NCI-H460 (cell line): Measurements from ENCODE around the gene NOTO. TPM values are rescaled to one million over a fixed set of nuclear protein-coding genes. Genes with fewer than 3 reads are reported as not detected.
"Not testable (repeated sequence)": the region's sequence is repeated elsewhere in the genome, so short reads cannot be mapped to it uniquely, and the experiment has no call there.

Experiments used
- DNase-seq: peaks from one replicate; pipeline ENCODE4 v3.0.0-alpha.2; 2016; ENCODE audit warnings: low read depth; ENCODE audit errors: extremely low read depth
- polyA plus RNA-seq: library from polyadenylated mRNA; depleted of rRNA; stranded (reverse); fragments of >200 nt; gene quantifications from 2 replicates; pipeline ENCODE4 v1.2.3, GENCODE V29; 2014; cell fraction: nucleus; rRNA removed
- total RNA-seq: library from RNA; depleted of rRNA; stranded (reverse); fragments of >200 nt; shearing (Covaris generic); gene quantifications from 2 replicates; pipeline ENCODE4 v1.2.3, GENCODE V29; 2014; rRNA removed

NOTO gene
- total RNA-seq = not detected in 2 replicates
- not detected in 2 replicates for polyA plus RNA-seq

- DNase-seq = no peak
Measured at GRCh38 chr2:73202156-73203054, at the start of gene NOTO. Gene NOTO (plus strand): TSS chr2:73202574. CDS start chr2:73202667, 93 bp downstream.

GRCh38 chr2:73156539-73157124 is 45.7 kb upstream of the NOTO start:
- DNase-seq = no peak

- no peak for DNase-seq
Measured at GRCh38 chr2:73162856-73163391, 39.5 kb upstream of the NOTO start.

- DNase-seq = peak; percentile 67
Measured at GRCh38 chr2:73163483-73164367, 38.6 kb upstream of the NOTO start.

- DNase-seq = not testable (repeated sequence)
Measured at GRCh38 chr2:73165978-73166377, 36.4 kb upstream of the NOTO start.

GRCh38 chr2:73166813-73167212 is 35.6 kb upstream of the NOTO start:
- DNase-seq = not testable (repeated sequence)

- DNase-seq = not testable (repeated sequence)
Measured at GRCh38 chr2:73168348-73168747, 34.0 kb upstream of the NOTO start.

- not testable (repeated sequence) for DNase-seq
Measured at GRCh38 chr2:73170341-73170740, 32.0 kb upstream of the NOTO start.

GRCh38 chr2:73172963-73173362 is 29.4 kb upstream of the NOTO start:
- DNase-seq = no peak

GRCh38 chr2:73173781-73174180 is 28.6 kb upstream of the NOTO start:
- DNase-seq = no peak

GRCh38 chr2:73174244-73174643 is 28.1 kb upstream of the NOTO start:
- no peak for DNase-seq

GRCh38 chr2:73174941-73175662 is 27.3 kb upstream of the NOTO start:
- no peak for DNase-seq

- DNase-seq = no peak
Measured at GRCh38 chr2:73175663-73176204, 26.6 kb upstream of the NOTO start.

GRCh38 chr2:73176205-73176880 is 26.0 kb upstream of the NOTO start:
- no peak for DNase-seq

GRCh38 chr2:73176881-73177644 is 25.3 kb upstream of the NOTO start:
- DNase-seq = peak; percentile 80

GRCh38 chr2:73177645-73178255 is 24.6 kb upstream of the NOTO start:
- DNase-seq = no peak

- DNase-seq = no peak
Measured at GRCh38 chr2:73185965-73186364, 16.4 kb upstream of the NOTO start.

- no peak for DNase-seq
Measured at GRCh38 chr2:73187549-73187948, 14.8 kb upstream of the NOTO start.
